Loucy (cell line): Measurements from ENCODE around the gene WDTC1.

Experiments
- H2AFZ ChIP-seq: fragments of 200-600 bp; sonication (generic); 2 replicates; pipeline ENCODE4 v1.6.0; 2016; ENCODE audit warnings: antibody characterized with exemption, mild to moderate bottlenecking, low read length, moderate library complexity
- H3F3A ChIP-seq: fragments of 200-600 bp; 2 replicates; pipeline ENCODE4 v1.6.0; 2016; ENCODE audit warnings: antibody characterized with exemption, low read depth, mild to moderate bottlenecking
- H3K27me3 ChIP-seq: fragments of 200-600 bp; sonication (generic); 2 replicates; pipeline ENCODE4 v1.6.1; 2014; ENCODE audit warnings: low read length, mild to moderate bottlenecking; ENCODE audit not compliant: insufficient read depth, poor library complexity, severe bottlenecking
- H3K36me3 ChIP-seq: fragments of 200-600 bp; sonication (generic); 2 replicates; pipeline ENCODE4 v1.6.1; 2016; ENCODE audit warnings: low read length; ENCODE audit not compliant: insufficient read depth
- H3K4me1 ChIP-seq: fragments of 200-600 bp; sonication (generic); 2 replicates; pipeline ENCODE4 v1.5.1; 2014; ENCODE audit warnings: low read length, mild to moderate bottlenecking; ENCODE audit not compliant: insufficient read depth, poor library complexity, severe bottlenecking
- H3K4me2 ChIP-seq: fragments of 200-600 bp; sonication (generic); 2 replicates; pipeline ENCODE4 v1.6.0; 2014; ENCODE audit warnings: antibody characterized with exemption, low read length, low read depth, mild to moderate bottlenecking; ENCODE audit not compliant: poor library complexity, severe bottlenecking
- H3K4me3 ChIP-seq: fragments of 200-600 bp; sonication (generic); 2 replicates; pipeline ENCODE4 v1.5.1; 2014; ENCODE audit warnings: low read length, mild to moderate bottlenecking, mixed read lengths; ENCODE audit not compliant: poor library complexity, severe bottlenecking
- H3K79me2 ChIP-seq: fragments of 200-600 bp; sonication (generic); 2 replicates; pipeline ENCODE4 v1.6.1; 2014; ENCODE audit warnings: low read length; ENCODE audit not compliant: insufficient read depth
- H3K9ac ChIP-seq: fragments of 200-600 bp; sonication (generic); 2 replicates; pipeline ENCODE4 v1.6.0; 2014; ENCODE audit warnings: mild to moderate bottlenecking, low read depth, low read length, moderate library complexity; ENCODE audit not compliant: poor library complexity, severe bottlenecking
- H3K9me2 ChIP-seq: fragments of 200-600 bp; sonication (generic); replicated peaks from 2 replicates; pipeline ENCODE4 v1.6.1; 2016; ENCODE audit warnings: low read depth, low read length, mixed read lengths
- H3K9me3 ChIP-seq: fragments of 200-600 bp; sonication (generic); 2 replicates; pipeline ENCODE4 v1.6.1; 2014; ENCODE audit warnings: mild to moderate bottlenecking, antibody characterized with exemption, low read length, low read depth; ENCODE audit not compliant: insufficient read depth
- H4K20me1 ChIP-seq: fragments of 200-600 bp; sonication (generic); 2 replicates; pipeline ENCODE4 v1.6.0; 2014; ENCODE audit warnings: antibody characterized with exemption, low read length, mild to moderate bottlenecking; ENCODE audit not compliant: insufficient read depth, poor library complexity, severe bottlenecking
- CTCF ChIP-seq: fragments of 200-600 bp; sonication (generic); conservative IDR thresholded peaks from 2 replicates; pipeline ENCODE4 v1.5.1; 2014; ENCODE audit warnings: mild to moderate bottlenecking, antibody characterized with exemption, low read length
- EZH2phosphoT487 ChIP-seq: fragments of 200-600 bp; IDR thresholded peaks from 2 replicates; pipeline ENCODE4 v1.6.1; 2018; ENCODE audit warnings: antibody characterized with exemption, mild to moderate bottlenecking, moderate library complexity, borderline replicate concordance

Gene WDTC1

GRCh38 chr1:27306892-27307761 is 72.7 kb downstream of the WDTC1 start:
- H3K4me1 ChIP-seq = peaks cover 9% of the 10 kb centered on the region
- H3K4me2 ChIP-seq = no peak overlapping the region
- H3K9me3 ChIP-seq = no peaks in the 10 kb centered on the region
- H3K36me3 ChIP-seq = peaks cover 9% of the 10 kb centered on the region; the same call in 1 of the 2 replicates
- TF ChIP-seq EZH2phosphoT487 = no peak
- 0 out of 2 replicates have a peak, but pooled peaks have one; percentile 17 for TF ChIP-seq CTCF
- H4K20me1 ChIP-seq = no peaks in the 10 kb centered on the region
- no peaks in the 10 kb centered on the region for H3F3A ChIP-seq
- H3K79me2 ChIP-seq = no peaks in the 10 kb centered on the region
- H3K27me3 ChIP-seq = no peaks in the 10 kb centered on the region
- H3K4me3 ChIP-seq = no peak overlapping the region
- no peak overlapping the region for H2AFZ ChIP-seq
- H3K9ac ChIP-seq = peak overlapping the region; percentile 44
- H3K9me2 ChIP-seq = no peaks in the 10 kb centered on the region

- Histone ChIP-seq H3K36me3 (peaks cover 3% of the 10 kb centered on the region; the same call in 1 of the 2 replicates), H3K4me2 (no peak overlapping the region), H3K4me1 (peaks cover 9% of the 10 kb centered on the region), H3K9ac (peak overlapping the region; percentile 44), H3F3A (no peaks in the 10 kb centered on the region), H3K27me3 (no peaks in the 10 kb centered on the region), H4K20me1 (no peaks in the 10 kb centered on the region), H2AFZ (no peak overlapping the region), H3K4me3 (no peak overlapping the region), H3K9me3 (no peaks in the 10 kb centered on the region), H3K9me2 (no peaks in the 10 kb centered on the region), H3K79me2 (no peaks in the 10 kb centered on the region)
- TF ChIP-seq CTCF = no peak
- TF ChIP-seq EZH2phosphoT487 = no peak
Observed at GRCh38 chr1:27307874-27308598, 73.6 kb downstream of the WDTC1 start.

GRCh38 chr1:27314169-27314568 is 79.7 kb downstream of the WDTC1 start:
- no peaks in the 10 kb centered on the region for H4K20me1 ChIP-seq
- no peak overlapping the region for H3K4me2 ChIP-seq
- no peaks in the 10 kb centered on the region for H3K9me2 ChIP-seq
- H3K4me3 ChIP-seq = no peak overlapping the region
- H2AFZ ChIP-seq = no peak overlapping the region
- H3K4me1 ChIP-seq = no peaks in the 10 kb centered on the region
- no peaks in the 10 kb centered on the region for H3K27me3 ChIP-seq
- no peaks in the 10 kb centered on the region for H3K36me3 ChIP-seq
- H3F3A ChIP-seq = no peaks in the 10 kb centered on the region
- no peaks in the 10 kb centered on the region for H3K79me2 ChIP-seq
- H3K9me3 ChIP-seq = no peaks in the 10 kb centered on the region
- TF ChIP-seq CTCF (no peak), EZH2phosphoT487 (no peak)
- H3K9ac ChIP-seq = no peak overlapping the region
